ENCODE data around the gene ANXA11. TPM values are rescaled to one million over a fixed set of nuclear protein-coding genes. Genes with fewer than 3 reads are reported as not detected.
A peak's percentile ranks its signal among the peaks of the same experiment; 100 is the strongest.

Gene ANXA11
- total RNA-seq, 2 donors from 2014 or later: 130 to 198 TPM

- no peak for TF ChIP-seq CTCF (IDR thresholded peaks at IDR 0.05)
- H3K4me3 ChIP-seq: no peak overlapping the region
- H3K36me3 ChIP-seq: peaks cover 16% of the 10 kb centered on the region
- ATAC-seq (ENCODE audit: insufficient number of reproducible peaks, low FRiP score, low read depth): no peak
- no peak for DNase-seq (ENCODE audit: low spot score)
- H3K9me3 ChIP-seq: no peaks in the 10 kb centered on the region
- peaks cover 31 to 74% of the 10 kb centered on the region in 2 donors for H3K4me1 ChIP-seq (ENCODE audit: control insufficient read depth in 1 of 2, low read depth in 2 of 2)
- H3K27me3 ChIP-seq (replicated peaks; ENCODE audit: insufficient read depth): no peaks in the 10 kb centered on the region
- peak overlapping the region; percentile 48 to 68 for H3K27ac ChIP-seq
These were observed 36.5 kb downstream of the ANXA11 start for GRCh38 chr10:80168679-80169380.

- no peak for ATAC-seq (ENCODE audit: insufficient number of reproducible peaks, low FRiP score, low read depth)
- Histone ChIP-seq H3K27ac (peak overlapping the region; percentile 48 to 68), H3K9me3 (no peaks in the 10 kb centered on the region), H3K4me3 (no peak overlapping the region), H3K4me1 (ENCODE audit: control insufficient read depth in 1 of 2, low read depth in 2 of 2) (peaks cover 31 to 74% of the 10 kb centered on the region in 2 donors), H3K27me3 (replicated peaks; ENCODE audit: insufficient read depth) (no peaks in the 10 kb centered on the region), H3K36me3 (peaks cover 19% of the 10 kb centered on the region)
- no peak for TF ChIP-seq CTCF (IDR thresholded peaks at IDR 0.05)
- no peak for DNase-seq (ENCODE audit: low spot score)
These were observed 37.2 kb downstream of the ANXA11 start for GRCh38 chr10:80168162-80168511.

GRCh38 chr10:80167471-80168161 lies 37.7 kb downstream of the ANXA11 start:
- TF ChIP-seq CTCF (IDR thresholded peaks at IDR 0.05): no peak
- Histone ChIP-seq H3K9me3 (no peaks in the 10 kb centered on the region), H3K36me3 (peaks cover 23% of the 10 kb centered on the region), H3K4me3 (no peak overlapping the region), H3K4me1 (ENCODE audit: control insufficient read depth in 1 of 2, low read depth in 2 of 2) (peaks cover 31 to 74% of the 10 kb centered on the region in 2 donors), H3K27ac (peak overlapping the region; percentile 68 to 74), H3K27me3 (replicated peaks; ENCODE audit: insufficient read depth) (no peaks in the 10 kb centered on the region)
- no peak for DNase-seq (ENCODE audit: low spot score)
- no peak for ATAC-seq (ENCODE audit: insufficient number of reproducible peaks, low FRiP score, low read depth)

- ATAC-seq (ENCODE audit: insufficient number of reproducible peaks, low FRiP score, low read depth) (no peak), DNase-seq (ENCODE audit: low spot score) (no peak)
- Histone ChIP-seq H3K36me3 (peaks cover 28% of the 10 kb centered on the region), H3K9me3 (no peaks in the 10 kb centered on the region), H3K27me3 (replicated peaks; ENCODE audit: insufficient read depth) (no peaks in the 10 kb centered on the region), H3K4me1 (ENCODE audit: control insufficient read depth in 1 of 2, low read depth in 2 of 2) (peaks cover 31 to 82% of the 10 kb centered on the region in 2 donors), H3K4me3 (no peak overlapping the region), H3K27ac (peak overlapping the region; percentile 68 to 74)
- no peak for TF ChIP-seq CTCF (IDR thresholded peaks at IDR 0.05)
These were observed 38.5 kb downstream of the ANXA11 start for GRCh38 chr10:80166581-80167470.

- H3K27me3 ChIP-seq (replicated peaks; ENCODE audit: insufficient read depth): no peaks in the 10 kb centered on the region
- ATAC-seq (ENCODE audit: insufficient number of reproducible peaks, low FRiP score, low read depth) (no peak), DNase-seq (ENCODE audit: low spot score) (no peak)
- TF ChIP-seq CTCF (IDR thresholded peaks at IDR 0.05): peak; percentile 19
- H3K4me1 ChIP-seq (ENCODE audit: control insufficient read depth in 1 of 2, low read depth in 2 of 2): peaks cover 31 to 97% of the 10 kb centered on the region in 2 donors
- H3K4me3 ChIP-seq: no peak overlapping the region
- peak overlapping the region in 1 of 2 donors; percentile 48 for H3K27ac ChIP-seq
- peaks cover 27% of the 10 kb centered on the region for H3K36me3 ChIP-seq
- H3K9me3 ChIP-seq: no peaks in the 10 kb centered on the region
These were observed 40.2 kb downstream of the ANXA11 start for GRCh38 chr10:80165173-80165572.
